GM19193 (cell line): ENCODE results near the gene TBC1D4.

Experiments used
- POLR2A ChIP-seq: IDR thresholded peaks from 4 replicates; pipeline ENCODE4 v1.6.1; 2011; ENCODE audit not compliant: insufficient read depth, insufficient read length; ENCODE audit errors: extremely low read depth

The TBC1D4 gene

DNA sequence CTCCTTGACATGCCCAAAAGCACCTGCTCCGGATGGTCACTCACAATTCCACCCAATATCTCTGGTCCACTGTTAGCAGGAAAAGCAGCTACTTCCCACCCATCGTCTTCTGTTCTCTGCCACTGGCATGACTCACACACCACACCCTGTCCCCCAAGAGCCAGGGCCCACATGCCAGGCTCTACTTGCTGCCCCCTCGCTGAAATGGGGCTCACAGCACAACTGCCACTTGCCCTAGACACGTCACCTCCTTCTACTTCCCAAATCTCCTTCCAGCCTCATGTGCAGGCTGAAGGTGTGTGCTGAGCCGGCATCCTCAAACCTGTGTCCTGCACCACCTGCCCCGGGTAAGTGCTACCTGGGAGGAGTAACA, 65.0 kb downstream of the TBC1D4 start:
- no peak for TF ChIP-seq POLR2A

DNA sequence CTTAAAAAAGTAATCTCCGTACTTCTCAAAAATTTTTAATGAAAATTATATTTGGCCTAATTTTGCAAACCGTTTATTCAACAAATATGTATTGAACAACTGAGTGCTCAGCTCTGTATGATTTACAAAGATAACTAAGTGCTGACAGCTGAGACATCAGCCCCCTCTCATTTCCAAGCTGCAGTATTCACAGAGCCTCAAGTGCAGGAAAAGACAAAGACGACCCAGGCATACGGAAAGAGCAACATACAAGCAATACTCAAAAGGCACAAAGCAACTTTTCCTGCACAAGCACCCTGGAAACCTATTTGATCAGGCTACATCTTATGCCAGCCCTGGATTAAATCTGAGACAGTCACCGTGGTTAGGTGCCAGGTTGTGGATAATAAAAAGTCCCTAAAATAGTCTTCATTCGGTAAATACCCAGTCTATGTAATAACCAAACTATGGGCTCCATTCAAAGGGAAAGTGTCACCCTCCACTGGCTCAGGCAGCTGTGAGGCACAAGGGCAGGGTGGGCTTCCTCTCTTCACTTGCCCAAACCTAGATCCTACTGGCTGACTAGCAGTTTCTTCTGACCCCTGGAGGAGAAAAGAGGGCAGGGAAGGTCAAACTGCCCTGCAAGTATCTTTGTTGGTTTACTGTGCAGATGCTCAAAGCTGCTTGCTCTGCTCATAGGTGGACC, 65.5 kb downstream of the TBC1D4 start:
- no peak for TF ChIP-seq POLR2A

DNA sequence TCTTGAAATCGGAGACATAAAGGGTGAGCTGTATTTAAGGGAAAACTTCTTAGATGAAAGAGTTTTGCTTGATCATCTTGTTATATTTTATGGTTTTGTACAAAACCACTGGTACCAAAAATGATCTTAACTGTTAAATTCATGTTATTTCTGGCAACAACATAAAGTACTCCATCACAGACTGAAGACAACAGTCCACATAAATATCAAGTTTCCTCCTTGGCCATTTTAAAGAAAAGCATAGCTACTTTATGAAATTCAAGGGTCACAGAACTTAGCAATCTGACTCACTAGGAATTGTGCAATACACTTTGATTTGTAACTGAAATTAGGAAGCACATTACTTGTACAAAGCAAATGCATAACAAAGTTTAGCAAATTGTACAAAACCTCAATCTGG, 66.3 kb downstream of the TBC1D4 start:
- TF ChIP-seq POLR2A: no peak

DNA sequence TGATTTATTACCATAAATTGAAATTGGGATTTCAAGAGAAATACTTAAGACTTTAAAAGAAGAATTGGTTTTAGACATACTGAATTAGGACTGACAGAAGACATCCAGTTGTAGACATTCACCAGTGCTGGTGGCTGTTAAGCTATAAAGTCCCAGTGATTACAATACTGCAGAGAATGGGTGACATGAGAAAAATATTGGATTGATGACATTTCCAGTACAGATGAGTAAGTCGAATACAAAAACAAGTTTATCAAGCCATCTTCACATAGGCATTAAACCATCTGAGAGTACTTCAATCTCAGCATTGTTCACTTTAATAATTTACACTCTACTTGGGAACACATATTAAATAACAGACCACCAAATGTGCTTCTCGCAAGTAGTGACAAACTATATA, 66.8 kb downstream of the TBC1D4 start:
- TF ChIP-seq POLR2A: no peak

DNA sequence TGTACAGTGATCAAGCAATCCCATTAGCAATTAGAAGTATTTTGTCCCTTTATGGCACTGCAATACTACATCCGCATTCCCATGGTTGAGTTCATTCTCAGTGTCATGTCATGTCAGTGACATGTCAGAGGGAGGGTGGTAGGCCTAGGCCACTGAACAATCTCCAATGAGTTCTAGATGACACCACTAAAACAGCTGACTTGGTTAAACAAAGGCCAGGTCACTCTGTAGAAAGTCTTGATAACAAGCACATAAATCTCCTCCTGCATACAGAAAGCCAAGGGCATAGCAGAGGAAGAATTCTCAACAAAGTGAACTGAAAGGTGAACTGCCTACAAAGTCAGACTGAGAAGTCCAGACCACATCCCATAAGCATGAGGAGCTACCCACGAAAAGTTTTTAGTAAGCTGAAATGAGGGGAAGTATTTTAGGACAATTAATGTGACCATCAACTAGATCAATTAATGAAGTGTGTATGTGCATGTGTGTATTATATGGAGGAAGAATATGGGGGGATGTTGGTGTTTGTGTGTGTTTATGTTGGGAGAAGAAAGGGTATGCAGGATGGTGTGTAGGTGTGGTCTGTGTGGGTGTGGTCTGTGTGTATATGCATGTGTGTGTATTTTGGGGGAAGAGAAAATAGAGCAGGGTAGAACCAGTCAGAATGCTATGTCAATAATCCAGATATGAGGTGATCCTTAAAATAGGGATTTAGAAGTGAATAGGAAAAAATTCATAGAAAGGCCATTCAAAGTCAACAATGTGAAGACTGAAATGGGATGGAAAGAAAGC, 67.7 kb downstream of the TBC1D4 start:
- no peak for TF ChIP-seq POLR2A

DNA sequence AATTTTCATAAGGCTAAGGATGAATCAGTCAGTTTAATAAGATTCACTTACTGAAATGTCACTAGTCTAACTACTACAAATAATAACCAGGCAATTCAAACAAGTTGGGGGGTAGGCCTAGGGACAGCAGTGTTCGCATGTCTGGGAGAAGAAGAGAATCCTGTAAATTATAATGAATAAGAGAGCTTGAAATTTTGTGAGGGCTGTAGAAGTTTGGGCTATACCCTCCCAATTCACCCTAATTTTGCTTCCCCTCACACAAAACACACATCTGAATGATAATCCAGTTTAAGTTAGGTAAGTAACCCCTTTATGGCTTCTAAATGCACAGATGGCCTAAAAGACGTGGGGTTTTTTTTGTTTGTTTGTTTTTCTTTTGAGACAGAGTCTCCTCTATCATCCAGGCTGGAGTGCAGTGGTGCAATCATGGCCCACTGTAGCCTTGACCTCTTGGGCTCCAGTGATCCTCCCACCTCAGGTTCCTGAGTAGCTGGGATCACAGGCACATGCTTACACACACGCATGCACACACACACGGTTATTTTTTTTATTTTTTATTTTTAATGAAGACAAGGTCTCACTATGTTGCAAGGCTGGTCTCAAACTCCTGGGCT, 69.9 kb downstream of the TBC1D4 start:
- no peak for TF ChIP-seq POLR2A

DNA sequence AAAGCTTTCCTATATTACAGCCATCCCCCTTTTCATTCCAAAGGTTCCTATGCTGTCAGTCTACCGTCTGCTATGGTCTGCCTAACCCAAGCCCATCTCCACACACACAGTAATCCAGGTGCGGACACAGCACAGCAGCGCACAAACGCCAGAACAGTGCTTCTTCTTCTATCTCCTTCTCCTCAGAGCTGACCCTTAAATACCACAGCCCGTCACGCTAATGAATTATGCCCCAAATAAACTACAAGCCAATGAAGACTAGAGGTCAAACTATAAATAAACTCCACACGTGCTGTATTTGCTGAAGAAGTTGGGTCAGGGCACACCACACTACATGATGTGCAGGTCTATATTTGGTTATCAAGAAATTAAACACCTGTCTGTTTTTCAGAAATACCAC, 71.8 kb downstream of the TBC1D4 start:
- TF ChIP-seq POLR2A: no peak

DNA sequence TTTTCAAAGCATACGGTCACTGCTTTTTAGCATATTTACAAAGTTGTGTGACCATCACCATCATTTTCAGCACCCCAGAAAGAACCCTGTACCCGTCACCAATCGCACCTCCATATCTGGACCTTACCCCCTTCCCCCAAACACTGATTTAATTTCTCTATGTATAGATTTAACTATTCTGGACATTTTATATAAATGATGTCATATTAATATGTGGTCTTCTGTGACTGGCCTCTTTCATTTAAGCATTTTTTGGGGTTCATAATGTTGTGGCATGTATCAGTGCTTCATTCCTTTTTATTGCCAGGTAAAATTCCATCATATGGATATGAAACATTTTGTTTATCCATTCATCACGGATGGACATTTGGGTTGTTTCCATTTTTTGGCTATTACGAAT, 74.0 kb downstream of the TBC1D4 start:
- TF ChIP-seq POLR2A: no peak

DNA sequence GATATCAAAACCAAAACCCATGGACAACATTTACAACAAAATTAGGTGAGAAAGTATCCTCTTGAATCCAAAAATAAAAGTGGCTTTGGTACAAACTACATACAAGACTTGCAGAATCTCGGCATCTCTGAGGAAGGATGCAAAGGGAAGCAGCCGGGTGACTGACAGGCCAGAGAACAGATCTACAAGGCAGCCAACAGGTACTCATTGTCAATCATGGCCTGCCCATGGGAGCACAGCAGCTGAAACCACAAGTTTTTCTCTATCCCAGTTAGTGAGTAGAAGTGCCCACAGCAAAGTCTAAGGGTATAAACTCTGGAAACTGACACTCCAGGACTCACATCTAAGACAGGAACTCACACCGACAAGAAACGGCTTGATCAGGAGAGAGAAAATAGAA, 74.5 kb downstream of the TBC1D4 start:
- no peak for TF ChIP-seq POLR2A

DNA sequence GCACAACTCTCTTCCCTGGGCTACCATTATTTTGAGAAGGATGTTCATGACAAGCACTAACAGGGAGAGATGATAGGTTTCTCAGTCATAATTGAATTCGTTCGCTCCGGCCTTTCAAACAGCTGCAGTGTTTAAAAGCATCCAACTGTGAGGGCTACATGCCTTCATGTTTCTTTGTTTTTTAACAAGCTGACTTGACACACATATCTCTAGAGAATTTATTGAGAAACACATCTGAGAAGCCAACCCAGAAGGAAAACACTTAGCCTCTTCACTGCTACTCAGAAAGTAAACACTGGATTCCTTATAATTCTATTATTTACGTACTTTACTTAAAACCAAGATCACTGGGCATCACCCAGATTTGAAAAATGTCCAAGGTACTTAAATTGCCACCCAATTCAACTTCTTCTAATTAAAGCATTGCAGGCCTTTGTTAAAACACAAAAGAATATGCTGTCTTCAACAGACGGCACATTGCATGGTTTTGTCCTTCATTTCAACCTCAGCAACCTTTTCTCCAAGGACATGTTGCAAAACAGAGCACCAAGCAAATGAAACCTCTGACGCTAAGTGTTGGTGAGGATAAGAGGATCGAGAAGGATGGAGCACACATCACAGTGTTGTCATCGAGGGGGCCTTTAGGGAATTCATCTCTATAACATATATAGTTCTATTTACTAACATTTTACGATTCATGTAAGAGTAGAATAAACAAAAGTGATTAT, 75.8 kb downstream of the TBC1D4 start:
- no peak for TF ChIP-seq POLR2A

DNA sequence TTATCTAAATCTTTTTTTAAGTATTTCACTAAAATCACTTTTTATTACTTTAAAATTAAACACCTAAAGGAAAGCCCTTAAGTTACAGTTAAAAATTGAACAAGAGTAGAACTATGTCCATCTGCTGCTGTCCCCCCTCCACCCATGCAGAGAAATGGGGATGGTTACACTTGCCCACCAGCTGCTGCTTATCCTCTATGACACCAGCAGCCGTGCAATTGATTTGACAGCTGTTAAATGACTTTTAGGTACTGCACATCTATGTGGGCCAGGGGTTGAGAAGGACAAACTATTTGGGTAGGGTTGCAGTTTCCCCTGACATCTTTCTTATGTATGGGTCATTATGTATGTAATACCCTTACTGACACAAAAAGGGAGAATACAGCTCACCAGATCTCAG, 77.2 kb downstream of the TBC1D4 start:
- no peak for TF ChIP-seq POLR2A

DNA sequence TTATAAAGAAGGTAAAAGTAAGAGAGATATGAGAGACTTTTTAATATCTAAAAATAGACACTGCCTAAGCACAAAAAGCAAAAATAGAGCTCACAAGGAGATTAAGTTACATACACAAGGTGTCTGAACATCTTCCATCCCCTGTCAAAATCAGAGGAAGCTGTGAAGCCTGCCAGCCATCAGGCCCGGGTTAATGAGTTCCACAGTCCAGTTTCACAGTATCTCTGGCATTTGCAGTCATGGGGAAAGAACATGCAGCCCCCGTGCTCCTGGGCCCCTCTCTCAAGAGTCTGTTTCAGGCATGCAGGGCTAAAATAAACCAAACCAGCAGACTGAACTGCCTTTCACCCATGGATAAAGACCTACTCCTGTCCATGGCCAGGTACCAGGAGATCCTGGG, 79.2 kb downstream of the TBC1D4 start:
- TF ChIP-seq POLR2A: no peak

DNA sequence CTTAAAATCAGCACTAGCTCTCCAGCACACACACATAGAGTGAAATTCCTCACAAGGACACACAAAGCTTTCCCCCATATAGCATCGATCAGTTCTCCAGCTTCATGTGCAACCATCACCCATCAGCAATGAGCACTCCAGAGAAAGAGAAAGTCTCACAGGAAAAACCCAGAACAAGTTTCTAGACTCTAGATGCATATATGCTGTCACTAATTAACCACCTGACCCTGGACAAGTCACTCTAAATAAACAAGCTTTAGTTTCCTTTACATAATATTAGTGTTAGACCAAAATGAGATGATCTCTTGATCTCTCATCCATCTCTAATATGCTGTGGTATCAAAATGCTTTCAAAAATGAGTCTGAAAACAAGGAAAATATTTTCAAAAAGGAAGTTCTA, 81.2 kb downstream of the TBC1D4 start:
- TF ChIP-seq POLR2A: no peak

DNA sequence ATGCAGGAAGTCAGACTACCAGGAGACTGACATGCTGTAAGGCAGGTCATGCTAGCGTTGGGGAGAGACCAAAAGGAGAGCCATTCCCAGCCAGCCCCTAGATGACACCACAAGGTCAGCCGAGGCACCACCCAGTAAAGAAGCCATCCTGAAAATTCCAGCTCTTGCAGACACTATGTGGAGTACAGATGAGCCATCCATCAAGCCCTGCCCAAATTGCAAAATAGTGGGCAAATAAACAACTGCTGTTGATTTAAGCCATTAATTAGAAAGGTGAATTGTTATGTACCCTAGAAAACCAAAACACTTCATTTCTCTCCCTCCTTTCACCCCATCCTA, 82.1 kb downstream of the TBC1D4 start:
- TF ChIP-seq POLR2A: no peak

DNA sequence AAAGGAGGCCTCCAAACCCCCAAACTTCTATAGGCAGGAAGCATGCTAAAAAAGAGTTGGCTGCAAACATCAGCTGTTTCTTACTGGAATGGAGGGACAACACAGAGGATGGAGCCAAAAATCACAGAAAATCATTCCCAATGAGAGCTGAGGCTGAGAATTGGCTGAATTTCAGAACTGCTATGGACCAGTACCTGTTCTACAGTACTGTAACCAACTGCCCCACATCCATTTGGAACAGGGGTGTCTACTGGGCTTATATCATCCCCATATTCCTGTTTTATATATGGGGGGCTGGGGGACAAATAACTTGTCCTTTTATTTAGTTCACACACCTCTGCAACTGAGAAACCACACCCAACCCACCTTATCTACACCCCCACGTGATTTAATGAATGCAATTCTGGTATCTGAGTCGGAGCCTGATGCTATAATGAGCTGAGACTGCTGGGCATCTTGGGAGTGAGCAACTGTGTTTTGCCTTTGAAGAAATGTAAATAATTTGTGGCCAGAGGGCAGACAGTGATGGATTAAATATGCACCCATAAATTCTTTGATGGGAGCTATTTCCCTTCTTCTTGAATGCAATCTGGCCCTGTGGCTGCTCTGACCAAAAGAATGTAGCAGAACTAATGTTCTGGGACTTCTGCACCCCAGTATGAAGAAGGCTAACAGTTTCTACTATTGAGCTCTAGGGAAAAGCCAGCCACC, 82.6 kb downstream of the TBC1D4 start:
- no peak for TF ChIP-seq POLR2A
